Loucy (cell line): Measurements from ENCODE around the gene P2RY2.

ENCODE experiments used
- CTCF ChIP-seq: fragments of 200-600 bp; sonication (generic); conservative IDR thresholded peaks from 2 replicates; pipeline ENCODE4 v1.5.1; 2014; ENCODE audit warnings: mild to moderate bottlenecking, antibody characterized with exemption, low read length
- EZH2phosphoT487 ChIP-seq: fragments of 200-600 bp; IDR thresholded peaks from 2 replicates; pipeline ENCODE4 v1.6.1; 2018; ENCODE audit warnings: antibody characterized with exemption, mild to moderate bottlenecking, moderate library complexity, borderline replicate concordance

GRCh38 chr11:73177380-73177777, 40.7 kb upstream of the P2RY2 start:
- TF ChIP-seq EZH2phosphoT487 (no peak), CTCF (no peak)
